ENCODE results near the gene AGMO.

DNA sequence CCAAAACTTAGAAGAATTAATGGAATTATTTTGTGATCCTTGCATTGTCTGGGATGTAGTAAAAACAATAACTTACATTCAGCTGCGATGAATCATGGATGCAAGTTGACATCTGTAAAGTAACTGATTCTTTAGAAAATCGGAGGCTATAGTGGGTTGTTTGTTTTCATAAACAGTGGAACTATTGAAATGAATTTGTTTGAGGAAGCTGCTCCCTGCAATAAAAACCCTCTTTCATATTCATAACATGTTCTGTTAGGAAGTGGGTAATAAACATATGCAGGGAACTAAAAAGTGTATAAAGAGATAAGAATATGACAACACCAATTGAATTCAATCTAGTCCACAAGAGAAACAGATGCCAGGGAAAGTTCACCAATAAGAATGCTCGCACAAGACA is 53.6 kb downstream of the AGMO start:
- TF ChIP-seq ZFX (IDR thresholded peaks at IDR 0.05) (no peak), POLR2A (IDR thresholded peaks at IDR 0.05; ENCODE audit: borderline replicate concordance, extremely low read depth, insufficient read depth, insufficient read length) (no peak), SIN3A (IDR thresholded peaks at IDR 0.05; ENCODE audit: low read depth) (no peak), POLR2AphosphoS5 (IDR thresholded peaks at IDR 0.05; ENCODE audit: low read depth, low read length) (no peak), SP1 (IDR thresholded peaks at IDR 0.05; ENCODE audit: low read depth) (no peak), ZNF274 (IDR thresholded peaks at IDR 0.05; ENCODE audit: low read depth, low read length) (no peak)
- TF ChIP-seq, protein P1, sequence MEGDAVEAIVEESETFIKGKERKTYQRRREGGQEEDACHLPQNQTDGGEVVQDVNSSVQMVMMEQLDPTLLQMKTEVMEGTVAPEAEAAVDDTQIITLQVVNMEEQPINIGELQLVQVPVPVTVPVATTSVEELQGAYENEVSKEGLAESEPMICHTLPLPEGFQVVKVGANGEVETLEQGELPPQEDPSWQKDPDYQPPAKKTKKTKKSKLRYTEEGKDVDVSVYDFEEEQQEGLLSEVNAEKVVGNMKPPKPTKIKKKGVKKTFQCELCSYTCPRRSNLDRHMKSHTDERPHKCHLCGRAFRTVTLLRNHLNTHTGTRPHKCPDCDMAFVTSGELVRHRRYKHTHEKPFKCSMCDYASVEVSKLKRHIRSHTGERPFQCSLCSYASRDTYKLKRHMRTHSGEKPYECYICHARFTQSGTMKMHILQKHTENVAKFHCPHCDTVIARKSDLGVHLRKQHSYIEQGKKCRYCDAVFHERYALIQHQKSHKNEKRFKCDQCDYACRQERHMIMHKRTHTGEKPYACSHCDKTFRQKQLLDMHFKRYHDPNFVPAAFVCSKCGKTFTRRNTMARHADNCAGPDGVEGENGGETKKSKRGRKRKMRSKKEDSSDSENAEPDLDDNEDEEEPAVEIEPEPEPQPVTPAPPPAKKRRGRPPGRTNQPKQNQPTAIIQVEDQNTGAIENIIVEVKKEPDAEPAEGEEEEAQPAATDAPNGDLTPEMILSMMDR (IDR thresholded peaks at IDR 0.05 in 2 of 3, conservative IDR thresholded peaks at IDR 0.05 in 1 of 3; ENCODE audit: borderline replicate concordance in 1 of 3, insufficient read depth in 1 of 3, low read depth in 2 of 3, low read length in 2 of 3): no peak
- TF ChIP-seq, protein P2, sequence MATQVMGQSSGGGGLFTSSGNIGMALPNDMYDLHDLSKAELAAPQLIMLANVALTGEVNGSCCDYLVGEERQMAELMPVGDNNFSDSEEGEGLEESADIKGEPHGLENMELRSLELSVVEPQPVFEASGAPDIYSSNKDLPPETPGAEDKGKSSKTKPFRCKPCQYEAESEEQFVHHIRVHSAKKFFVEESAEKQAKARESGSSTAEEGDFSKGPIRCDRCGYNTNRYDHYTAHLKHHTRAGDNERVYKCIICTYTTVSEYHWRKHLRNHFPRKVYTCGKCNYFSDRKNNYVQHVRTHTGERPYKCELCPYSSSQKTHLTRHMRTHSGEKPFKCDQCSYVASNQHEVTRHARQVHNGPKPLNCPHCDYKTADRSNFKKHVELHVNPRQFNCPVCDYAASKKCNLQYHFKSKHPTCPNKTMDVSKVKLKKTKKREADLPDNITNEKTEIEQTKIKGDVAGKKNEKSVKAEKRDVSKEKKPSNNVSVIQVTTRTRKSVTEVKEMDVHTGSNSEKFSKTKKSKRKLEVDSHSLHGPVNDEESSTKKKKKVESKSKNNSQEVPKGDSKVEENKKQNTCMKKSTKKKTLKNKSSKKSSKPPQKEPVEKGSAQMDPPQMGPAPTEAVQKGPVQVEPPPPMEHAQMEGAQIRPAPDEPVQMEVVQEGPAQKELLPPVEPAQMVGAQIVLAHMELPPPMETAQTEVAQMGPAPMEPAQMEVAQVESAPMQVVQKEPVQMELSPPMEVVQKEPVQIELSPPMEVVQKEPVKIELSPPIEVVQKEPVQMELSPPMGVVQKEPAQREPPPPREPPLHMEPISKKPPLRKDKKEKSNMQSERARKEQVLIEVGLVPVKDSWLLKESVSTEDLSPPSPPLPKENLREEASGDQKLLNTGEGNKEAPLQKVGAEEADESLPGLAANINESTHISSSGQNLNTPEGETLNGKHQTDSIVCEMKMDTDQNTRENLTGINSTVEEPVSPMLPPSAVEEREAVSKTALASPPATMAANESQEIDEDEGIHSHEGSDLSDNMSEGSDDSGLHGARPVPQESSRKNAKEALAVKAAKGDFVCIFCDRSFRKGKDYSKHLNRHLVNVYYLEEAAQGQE (IDR thresholded peaks at IDR 0.05; ENCODE audit: low read depth): no peak
- TF ChIP-seq, protein P3, sequence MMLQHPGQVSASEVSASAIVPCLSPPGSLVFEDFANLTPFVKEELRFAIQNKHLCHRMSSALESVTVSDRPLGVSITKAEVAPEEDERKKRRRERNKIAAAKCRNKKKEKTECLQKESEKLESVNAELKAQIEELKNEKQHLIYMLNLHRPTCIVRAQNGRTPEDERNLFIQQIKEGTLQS (IDR thresholded peaks at IDR 0.05): no peak
